DMS153 treated with DMSO at 0.1 percent for 48 hours (cell line): Measurements from ENCODE around the gene CEP126.
"Not testable (repeated sequence)": the region's sequence is repeated elsewhere in the genome, so short reads cannot be mapped to it uniquely, and the experiment has no call there.

Source experiments
- DNase-seq: peaks from one replicate; lab custom pipeline; 2025; ENCODE audit not compliant: unreplicated experiment; lab: John Stamatoyannopoulos, UW

CEP126 gene

DNA sequence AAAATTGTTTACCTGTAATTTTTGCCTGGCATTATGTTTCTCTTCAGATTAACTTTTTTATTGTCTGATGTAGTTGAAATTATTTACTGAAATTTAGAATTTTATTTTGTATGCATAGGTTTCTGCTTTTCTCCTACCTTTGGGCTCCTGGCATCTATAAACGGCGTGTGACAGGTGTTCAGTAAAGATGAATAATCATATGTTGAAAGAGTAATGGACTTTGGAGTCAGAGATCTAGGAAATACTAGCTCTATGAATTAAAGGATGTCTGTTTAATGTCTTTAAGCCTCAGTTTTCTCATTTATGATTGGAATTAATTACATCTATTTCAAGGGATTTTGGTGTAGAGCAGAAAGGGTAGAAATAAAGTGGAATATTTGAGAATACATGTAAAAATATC lies 8.7 kb downstream of the CEP126 start:
- no peak for DNase-seq

- DNase-seq, result no peak
Measured at GRCh38 chr11:101929294-101929915, 14.6 kb downstream of the CEP126 start.

DNA sequence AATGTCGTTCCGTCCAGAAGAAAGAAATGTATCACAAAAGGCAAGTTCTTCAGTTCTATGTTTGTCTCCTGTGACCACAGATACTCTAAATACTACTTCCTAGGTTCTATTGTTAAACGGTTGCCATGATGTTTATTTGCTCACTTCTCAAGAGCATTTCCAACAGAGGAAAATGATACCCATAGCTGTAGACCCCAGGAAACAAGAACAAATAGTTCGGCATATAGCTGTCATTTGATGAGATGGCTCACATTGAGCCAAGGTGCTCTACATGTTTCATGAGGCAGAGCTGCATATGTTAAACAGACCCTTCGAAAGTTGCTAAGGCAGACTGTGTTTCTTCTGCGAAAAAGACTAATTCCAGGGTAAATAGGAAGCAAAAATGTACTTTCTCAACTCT lies 16.9 kb downstream of the CEP126 start:
- peak; percentile 70 for DNase-seq

- no peak for DNase-seq
Measured at GRCh38 chr11:101940901-101941520, 26.2 kb downstream of the CEP126 start.

GRCh38 chr11:101944923-101945322 lies 30.1 kb downstream of the CEP126 start:
- DNase-seq, result peak; percentile 38

DNA sequence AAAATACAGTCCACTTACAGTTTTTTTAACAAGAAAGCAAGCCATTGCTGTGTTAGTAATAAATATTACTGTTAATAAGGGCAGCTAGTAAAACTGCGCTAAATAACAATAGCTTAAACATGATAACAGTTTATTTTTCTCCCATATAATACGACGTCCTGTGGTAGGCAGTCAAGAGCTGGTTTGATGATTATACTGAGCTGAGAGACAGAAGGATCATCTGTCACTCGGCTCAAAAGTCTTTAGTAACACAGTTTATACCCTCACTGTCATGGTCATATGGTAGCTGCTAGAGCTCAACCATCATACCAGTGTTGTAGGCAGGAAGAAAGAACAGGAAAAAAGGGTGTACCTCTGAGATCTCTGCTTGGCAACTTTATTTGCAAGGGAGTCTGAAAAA lies 30.6 kb downstream of the CEP126 start:
- no peak for DNase-seq

GRCh38 chr11:101949680-101950220 lies 34.9 kb downstream of the CEP126 start:
- no peak for DNase-seq

- DNase-seq, result no peak
Measured at GRCh38 chr11:101955278-101955677, 40.5 kb downstream of the CEP126 start.

DNA sequence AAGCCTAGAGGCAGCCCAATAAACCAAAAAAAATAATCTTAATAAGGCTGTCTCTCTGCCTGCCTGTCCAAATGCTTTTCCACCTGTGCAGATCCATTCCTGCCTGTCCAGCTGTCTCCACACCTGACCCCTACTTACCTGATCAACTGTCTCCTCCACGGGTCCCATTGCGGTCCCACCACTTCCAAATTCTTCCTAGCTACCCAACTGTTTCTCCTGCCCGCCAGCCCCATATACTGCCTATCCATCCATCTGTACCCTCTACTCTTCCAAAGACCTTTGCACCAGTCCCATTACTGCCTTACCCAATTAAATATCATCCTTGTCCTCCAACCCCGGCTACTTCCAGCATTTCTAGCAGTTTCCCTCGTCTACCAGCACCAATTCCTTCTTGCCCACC lies 40.9 kb downstream of the CEP126 start:
- DNase-seq, result no peak

GRCh38 chr11:101960231-101960630 lies 45.4 kb downstream of the CEP126 start:
- DNase-seq, result no peak

DNA sequence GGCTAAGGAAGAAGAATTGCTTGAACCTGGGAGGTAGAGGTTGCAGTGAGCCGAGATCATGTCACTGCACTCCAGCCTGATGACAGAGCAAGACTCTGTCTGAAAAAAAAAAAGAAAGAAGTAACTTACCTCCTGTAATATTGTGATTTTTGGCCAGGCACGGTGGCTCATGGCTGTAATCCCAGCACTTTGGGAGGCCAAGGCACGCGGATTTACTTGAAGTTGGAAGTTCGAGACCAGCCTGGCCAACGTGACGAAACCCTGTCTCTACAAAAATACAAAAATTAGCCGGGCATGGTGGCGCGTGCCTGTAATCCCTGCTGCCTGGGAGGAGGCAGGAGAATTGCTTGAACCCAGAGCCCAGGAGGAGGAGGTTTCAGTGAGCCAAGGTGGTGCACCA lies 49.4 kb downstream of the CEP126 start:
- DNase-seq, result not testable (repeated sequence)

DNA sequence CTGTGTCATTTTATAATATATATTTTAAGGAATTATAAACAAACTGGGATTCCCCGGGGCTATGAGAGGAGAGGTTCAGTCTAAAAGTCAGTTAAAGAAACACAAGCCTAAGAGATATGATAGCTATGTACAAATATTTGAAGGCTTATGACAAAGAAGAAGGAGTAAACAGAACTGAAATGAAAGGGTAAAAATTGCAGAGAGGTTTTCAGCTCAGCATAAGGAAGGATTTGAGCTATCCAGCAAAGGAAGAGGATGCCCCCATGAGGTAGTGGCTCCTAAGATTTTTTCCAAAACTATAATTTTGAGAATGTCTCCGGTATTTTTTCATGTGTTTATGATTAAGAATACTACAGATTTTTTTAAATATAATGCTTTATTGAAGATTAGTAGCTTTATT lies 59.4 kb downstream of the CEP126 start:
- DNase-seq, result no peak

DNA sequence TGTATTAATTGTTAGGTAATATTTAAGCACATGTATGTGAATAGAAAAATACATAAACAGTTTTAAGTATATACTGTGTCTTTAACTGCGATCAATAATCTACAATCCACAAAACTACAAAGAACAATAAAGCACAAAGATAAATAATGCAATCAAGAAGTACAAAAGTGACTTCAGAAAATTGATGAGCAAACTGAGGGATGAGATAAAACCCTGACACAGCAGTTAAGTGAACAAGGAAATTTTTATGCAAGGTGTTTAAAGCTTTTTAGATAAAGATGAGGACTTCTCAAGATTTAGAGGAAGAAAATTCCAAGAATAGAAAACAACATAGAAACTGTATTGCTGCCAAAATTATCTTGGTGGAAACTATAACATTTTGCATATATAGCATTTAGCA lies 60.0 kb downstream of the CEP126 start:
- no peak for DNase-seq

DNA sequence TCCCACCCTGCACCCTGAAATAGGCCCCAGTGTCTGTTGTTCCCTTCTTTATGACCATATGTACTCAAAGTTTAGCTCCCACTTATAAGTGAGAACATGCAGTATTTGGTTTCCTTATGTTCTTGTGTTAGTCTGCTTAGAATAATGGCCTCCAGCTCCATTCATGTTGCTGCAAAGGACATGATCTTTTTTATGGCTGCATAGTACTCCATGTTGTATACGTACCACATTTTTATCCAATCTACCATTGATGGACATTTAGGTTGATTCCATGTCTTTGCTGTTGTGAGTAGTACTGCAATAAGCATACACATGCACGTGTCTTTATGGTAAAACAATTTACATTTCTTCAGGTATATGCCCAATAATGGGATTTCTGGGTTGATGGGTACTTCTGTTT lies 60.9 kb downstream of the CEP126 start:
- no peak for DNase-seq

DNA sequence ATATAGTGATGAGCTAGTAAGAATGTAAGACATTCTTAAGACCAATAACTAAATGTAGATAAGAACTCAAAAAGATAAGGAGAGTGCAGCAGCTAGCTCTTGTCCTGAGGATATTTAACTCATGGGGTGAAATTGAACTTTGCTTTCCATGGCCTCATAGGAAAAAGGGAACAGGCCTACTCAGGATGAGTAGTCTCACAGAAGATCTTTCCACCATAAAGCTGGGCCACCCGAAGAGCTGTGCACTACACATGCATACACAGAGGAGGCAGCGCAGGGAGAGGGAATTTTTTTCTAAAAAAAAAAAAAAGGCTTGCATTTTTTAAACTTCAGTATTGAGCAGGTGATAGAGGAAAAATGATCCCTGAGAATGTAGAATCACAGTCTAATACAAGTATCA lies 72.6 kb downstream of the CEP126 start:
- no peak for DNase-seq

- no peak for DNase-seq
Measured at GRCh38 chr11:101993172-101993571, 78.4 kb downstream of the CEP126 start.

DNA sequence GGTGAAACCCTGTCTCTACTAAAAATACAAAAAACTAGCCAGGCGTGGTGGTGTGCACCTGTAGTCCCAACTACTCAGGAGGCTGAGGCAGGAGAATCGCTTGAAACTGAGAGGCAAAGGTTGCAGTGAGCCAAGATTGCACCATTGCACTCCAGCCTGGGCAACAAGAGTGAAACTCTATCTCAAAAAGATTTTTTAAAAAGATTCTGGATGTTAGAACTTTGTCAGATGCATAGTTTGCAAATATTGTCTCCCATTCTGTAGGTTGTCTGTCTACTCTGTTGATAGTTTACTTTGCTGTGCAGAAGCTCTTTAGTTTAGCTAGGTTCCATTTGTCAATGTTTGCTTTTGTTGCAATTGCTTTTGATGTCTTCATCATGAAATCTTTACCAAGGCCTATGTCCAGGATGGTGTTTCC lies 79.3 kb downstream of the CEP126 start:
- DNase-seq, result not testable (repeated sequence)

GRCh38 chr11:101996111-101996510 lies 81.3 kb downstream of the CEP126 start:
- DNase-seq, result no peak

- DNase-seq, result no peak
Measured at GRCh38 chr11:102001657-102002338, 87.0 kb downstream of the CEP126 start.

DNA sequence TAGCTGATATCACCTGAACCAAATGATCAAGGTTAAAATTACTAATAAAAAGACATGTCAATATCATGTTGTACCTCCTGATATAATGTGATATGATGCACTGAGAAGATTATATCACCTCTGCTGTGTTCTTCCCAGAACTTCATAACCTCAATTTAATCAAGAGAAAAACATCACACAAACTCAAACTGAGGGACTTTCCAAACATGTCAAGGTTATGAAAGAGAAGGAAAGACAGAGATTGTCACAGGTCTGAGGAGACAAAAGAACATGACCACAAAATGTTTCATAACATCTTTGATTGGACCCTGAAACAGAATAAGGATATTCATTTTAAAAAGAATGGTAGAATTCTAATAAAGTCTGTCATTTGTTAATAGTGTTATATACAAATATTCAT lies 89.4 kb downstream of the CEP126 start:
- no peak for DNase-seq

- no peak for DNase-seq
Measured at GRCh38 chr11:102005306-102005705, 90.5 kb downstream of the CEP126 start.
